Measurements from ENCODE around the gene TMEM100.

TMEM100 gene

GRCh38 chr17:55722742-55723487, at the start of gene TMEM100:
TMEM100 (minus strand) TSS chr17:55722864; CDS start chr17:55721070, 1,794 bp downstream.
- DNase-seq (ENCODE audit: insufficient read length, low spot score) (no peak), FAIRE-seq (no peak)
- TF ChIP-seq POLR2A (IDR thresholded peaks at IDR 0.05; ENCODE audit: low read depth, low read length), result no peak

- DNase-seq (ENCODE audit: insufficient read length, low spot score) (no peak), FAIRE-seq (no peak)
- no peak for TF ChIP-seq POLR2A (IDR thresholded peaks at IDR 0.05; ENCODE audit: low read depth, low read length)
Measured at GRCh38 chr17:55772086-55772485, 49.4 kb upstream of the TMEM100 start.

GRCh38 chr17:55770196-55770870, 47.7 kb upstream of the TMEM100 start:
- no peak for TF ChIP-seq POLR2A (IDR thresholded peaks at IDR 0.05; ENCODE audit: low read depth, low read length)
- FAIRE-seq (peak; percentile 23), DNase-seq (ENCODE audit: insufficient read length, low spot score) (peak; percentile 34)

- FAIRE-seq (peak; percentile 85), DNase-seq (ENCODE audit: insufficient read length, low spot score) (peak; percentile 42)
- no peak for TF ChIP-seq POLR2A (IDR thresholded peaks at IDR 0.05; ENCODE audit: low read depth, low read length)
Measured at GRCh38 chr17:55769625-55770000, 46.9 kb upstream of the TMEM100 start.

- FAIRE-seq (no peak), DNase-seq (ENCODE audit: insufficient read length, low spot score) (no peak)
- TF ChIP-seq POLR2A (IDR thresholded peaks at IDR 0.05; ENCODE audit: low read depth, low read length), result no peak
Measured at GRCh38 chr17:55768936-55769624, 46.4 kb upstream of the TMEM100 start.

- DNase-seq (ENCODE audit: insufficient read length, low spot score) (no peak), FAIRE-seq (no peak)
- TF ChIP-seq POLR2A (IDR thresholded peaks at IDR 0.05; ENCODE audit: low read depth, low read length), result no peak
Measured at GRCh38 chr17:55765472-55765871, 42.8 kb upstream of the TMEM100 start.

GRCh38 chr17:55764610-55765009, 41.9 kb upstream of the TMEM100 start:
- FAIRE-seq (no peak), DNase-seq (ENCODE audit: insufficient read length, low spot score) (no peak)
- TF ChIP-seq POLR2A (IDR thresholded peaks at IDR 0.05; ENCODE audit: low read depth, low read length), result no peak

- no peak for DNase-seq (ENCODE audit: insufficient read length, low spot score)
- TF ChIP-seq POLR2A (IDR thresholded peaks at IDR 0.05; ENCODE audit: low read depth, low read length), result no peak
- FAIRE-seq, result no peak
Measured at GRCh38 chr17:55763856-55764255, 41.2 kb upstream of the TMEM100 start.

- no peak for TF ChIP-seq POLR2A (IDR thresholded peaks at IDR 0.05; ENCODE audit: low read depth, low read length)
- DNase-seq (ENCODE audit: insufficient read length, low spot score) (no peak), FAIRE-seq (no peak)
Measured at GRCh38 chr17:55762086-55762858, 39.6 kb upstream of the TMEM100 start.

GRCh38 chr17:55760643-55761355, 38.1 kb upstream of the TMEM100 start:
- FAIRE-seq (no peak), DNase-seq (ENCODE audit: insufficient read length, low spot score) (no peak)
- TF ChIP-seq POLR2A (IDR thresholded peaks at IDR 0.05; ENCODE audit: low read depth, low read length), result no peak

GRCh38 chr17:55758171-55758570, 35.5 kb upstream of the TMEM100 start:
- DNase-seq (ENCODE audit: insufficient read length, low spot score) (no peak), FAIRE-seq (no peak)
- no peak for TF ChIP-seq POLR2A (IDR thresholded peaks at IDR 0.05; ENCODE audit: low read depth, low read length)

GRCh38 chr17:55757659-55758058, 35.0 kb upstream of the TMEM100 start:
- FAIRE-seq (no peak), DNase-seq (ENCODE audit: insufficient read length, low spot score) (no peak)
- TF ChIP-seq POLR2A (IDR thresholded peaks at IDR 0.05; ENCODE audit: low read depth, low read length), result no peak

- TF ChIP-seq POLR2A (IDR thresholded peaks at IDR 0.05; ENCODE audit: low read depth, low read length), result no peak
- FAIRE-seq (no peak), DNase-seq (ENCODE audit: insufficient read length, low spot score) (no peak)
Measured at GRCh38 chr17:55756689-55757088, 34.0 kb upstream of the TMEM100 start.

All from H54 (cell line).